Panc1 (cell line): ENCODE measurements around the gene GPR153. TPM values are rescaled to one million over a fixed set of nuclear protein-coding genes. Genes with fewer than 3 reads are reported as not detected.

Source experiments
- ATAC-seq: fragments of 200-7000 bp; cut with Tn5 transposase; 2 replicates; pipeline ENCODE4 v1.9.1; 2020; ENCODE audit warnings: mild to moderate bottlenecking, moderate library complexity
- BruUV-seq: library from RNA; stranded (reverse); fragments of 400-500 nt; replicated peaks from 2 replicates; lab custom pipeline; 2021; lab: Mats Ljungman, UMichigan
- CTCF ChIA-PET: fragments of 300-600 bp; sonication (Branson Sonifier 250); formaldehyde crosslinking; loops from one replicate; lab custom pipeline; 2022; ENCODE audit warnings: antibody characterized with exemption; lab: Charles Lee
- POLR2A ChIA-PET: fragments of 300-600 bp; sonication (Branson Sonifier 250); formaldehyde crosslinking; loops from one replicate; lab custom pipeline; 2022; ENCODE audit warnings: antibody characterized with exemption; lab: Charles Lee
- DNase-seq: peaks from one replicate; pipeline ENCODE4 v3.0.0-alpha.2; 2010; ENCODE audit warnings: low read depth, low spot score
- H3K27ac ChIP-seq: 2 replicates; pipeline ENCODE4 v1.5.1; 2011; ENCODE audit warnings: mild to moderate bottlenecking, low read length, inconsistent platforms
- H3K27me3 ChIP-seq: fragments of 200-500 bp; sonication (Bioruptor generic); 2 replicates; pipeline ENCODE4 v1.6.0; 2014; ENCODE audit warnings: low read length, inconsistent platforms; ENCODE audit not compliant: control insufficient read depth, insufficient read depth
- H3K36me3 ChIP-seq: fragments of 200-500 bp; sonication (Bioruptor generic); 2 replicates; pipeline ENCODE4 v1.5.1; 2014; ENCODE audit warnings: inconsistent platforms, mild to moderate bottlenecking, low read length, moderate library complexity; ENCODE audit not compliant: control insufficient read depth, insufficient read depth
- H3K4me1 ChIP-seq: 2 replicates; pipeline ENCODE4 v1.5.1; 2011; ENCODE audit warnings: inconsistent platforms, mild to moderate bottlenecking, low read length, moderate library complexity; ENCODE audit not compliant: control insufficient read depth, insufficient read depth
- H3K4me3 ChIP-seq, 2 experiments: 2 replicates each; pipeline ENCODE4 v1.5.1; 2011 to 2012; ENCODE audit warnings: low read depth in 2 of 2, low read length in 2 of 2, mild to moderate bottlenecking in 2 of 2, inconsistent platforms in 1 of 2, moderate library complexity in 1 of 2
- H3K9me3 ChIP-seq: fragments of 200-500 bp; sonication (Bioruptor generic); 2 replicates; pipeline ENCODE4 v1.5.1; 2014; ENCODE audit warnings: low read depth, mild to moderate bottlenecking, inconsistent platforms, low read length, moderate library complexity; ENCODE audit not compliant: control insufficient read depth, insufficient read depth
- POLR2AphosphoS5 ChIP-seq: IDR thresholded peaks from 2 replicates; pipeline ENCODE4 v1.6.1; 2012; ENCODE audit warnings: mild to moderate bottlenecking, low read depth, low read length, moderate library complexity
- REST ChIP-seq, 2 experiments: IDR thresholded peaks; 2 replicates each; pipeline ENCODE4 v1.6.1; 2011 to 2012; ENCODE audit warnings: low read depth in 2 of 2, control low read depth in 1 of 2, low read length in 1 of 2, mild to moderate bottlenecking in 1 of 2, moderate library complexity in 1 of 2; ENCODE audit not compliant: insufficient read depth in 1 of 2
- SIN3A ChIP-seq: IDR thresholded peaks from 2 replicates; pipeline ENCODE4 v1.6.1; 2012; ENCODE audit warnings: low read depth, mild to moderate bottlenecking, low read length, moderate library complexity, borderline replicate concordance; ENCODE audit not compliant: insufficient read depth
- TCF7L2 ChIP-seq: IDR thresholded peaks from 2 replicates; pipeline ENCODE4 v1.6.1; 2011; ENCODE audit warnings: mild to moderate bottlenecking, low read depth, low read length, inconsistent platforms
- in situ Hi-C: cut with HindIII; loops from 2 replicates; pipeline ENCODE4 v1.10.0; 2016; ENCODE audit warnings: low sequenced_read_pairs, low pct_unique_long_range_greater_than_20kb
- intact Hi-C: fragments of 100-400 bp; cut with micrococcal nuclease; formaldehyde crosslinking; loops from one replicate; pipeline ENCODE4 v1.10.0; 2022; ENCODE audit not compliant: unreplicated experiment
- total RNA-seq: library from RNA; stranded (reverse); gene quantifications from one replicate; pipeline ENCODE4 v1.2.1, GENCODE V29; 2021; ENCODE audit not compliant: unreplicated experiment

GPR153 gene
- total RNA-seq, 1 experiment from 2014 or later: 5.5 TPM

- ATAC-seq (no peak), DNase-seq (no peak)
- intact Hi-C loops: loop anchor here (2.0 to 5.0 kb wide), 3 partner anchors 168 to 233 kb away; no protein-coding TSS in a partner anchor
- in situ Hi-C loops: no loop called here
- no peaks in the 10 kb centered on the region for H3K36me3 ChIP-seq
- TF ChIP-seq REST (IDR thresholded peaks at IDR 0.05; ENCODE audit: insufficient read depth in 1 of 2, low read depth in 2 of 2, low read length in 1 of 2) (0 out of 4 replicates have a peak, but pooled peaks of 1 of the 2 experiments have one; percentile 24), TCF7L2 (no peak)
- H3K4me1 ChIP-seq: peaks cover 10% of the 10 kb centered on the region
- no peaks in the 10 kb centered on the region for H3K9me3 ChIP-seq
- no peak overlapping the region for H3K27ac ChIP-seq
- ChIA-PET POLR2A (no interaction called here), CTCF (interaction anchor here (0.6 to 1.1 kb wide), 9 partner anchors 8 to 803 kb away, joined by 3 to 6 read pairs (median 4); partner anchors contain the start of gene KCNAB2)
- no peak overlapping the region for H3K4me3 ChIP-seq
- BruUV-seq: no TSS peak
- no peaks in the 10 kb centered on the region; the same call in 1 of the 2 replicates for H3K27me3 ChIP-seq
Measured at GRCh38 chr1:6244401-6245049, 16.4 kb downstream of the GPR153 start.

GRCh38 chr1:6243993-6244392 lies 16.9 kb downstream of the GPR153 start, which contains the start of gene HES3:
Gene HES3 (plus strand): TSS chr1:6244179. CDS start chr1:6244366, 187 bp downstream.
- DNase-seq (no peak), ATAC-seq (no peak)
- no peaks in the 10 kb centered on the region for H3K36me3 ChIP-seq
- H3K27ac ChIP-seq: no peak within 1 kb of the TSS
- peaks cover 10% of the 10 kb centered on the region for H3K4me1 ChIP-seq
- CTCF ChIA-PET: interaction anchor here (0.9 kb wide), 1 partner anchor 19 kb away, joined by 4 read pairs; no protein-coding TSS in a partner anchor
- no peaks in the 10 kb centered on the region for H3K9me3 ChIP-seq
- no peak within 1 kb of the TSS; a peak in 1 of 4 replicates for H3K4me3 ChIP-seq
- POLR2A ChIA-PET: no interaction called here
- intact Hi-C loops: loop anchor here (2.0 kb wide), 1 partner anchor 191 kb away; no protein-coding TSS in a partner anchor
- H3K27me3 ChIP-seq: no peaks in the 10 kb centered on the region; the same call in 1 of the 2 replicates
- no TSS peak for BruUV-seq
- in situ Hi-C loops: no loop called here
- TF ChIP-seq TCF7L2: no peak
- TF ChIP-seq SIN3A: no peak
- TF ChIP-seq POLR2AphosphoS5: no peak

GRCh38 chr1:6243053-6243834 lies 17.7 kb downstream of the GPR153 start:
- TF ChIP-seq SIN3A (no peak), POLR2AphosphoS5 (no peak), REST (IDR thresholded peaks at IDR 0.05; ENCODE audit: insufficient read depth in 1 of 2, low read depth in 2 of 2, low read length in 1 of 2) (peak in 1 of 2 experiments; percentile 0; a peak in 1 of 4 replicates)
- H3K36me3 ChIP-seq: no peaks in the 10 kb centered on the region
- no peak for DNase-seq
- no peaks in the 10 kb centered on the region; the same call in 1 of the 2 replicates for H3K27me3 ChIP-seq
- no peaks in the 10 kb centered on the region for H3K9me3 ChIP-seq
- in situ Hi-C loops (no loop called here), intact Hi-C loops (no loop called here)
- no TSS peak for BruUV-seq
- H3K27ac ChIP-seq: no peak overlapping the region
- H3K4me3 ChIP-seq: no peak overlapping the region
- no peak for ATAC-seq
- H3K4me1 ChIP-seq: peaks cover 10% of the 10 kb centered on the region
- CTCF ChIA-PET: no interaction called here
- POLR2A ChIA-PET: no interaction called here
